GM23338 (cell line): ENCODE data around the gene SND1. TPM values are rescaled to one million over a fixed set of nuclear protein-coding genes. Genes with fewer than 3 reads are reported as not detected.

ENCODE experiments used
- ATAC-seq: fragments of 200-7000 bp; cut with Tn5 transposase; 3 replicates; pipeline ENCODE4 v1.9.1; 2020
- DNase-seq: peaks from one replicate; pipeline ENCODE4 v3.0.0-alpha.2; 2015; ENCODE audit warnings: low spot score
- H2AFZ ChIP-seq: fragments of 200-600 bp; sonication (generic); 2 replicates; pipeline ENCODE4 v1.8.0; 2016; ENCODE audit warnings: antibody characterized with exemption, mild to moderate bottlenecking, moderate library complexity
- H3F3A ChIP-seq: fragments of 200-600 bp; sonication (generic); replicated peaks from 2 replicates; pipeline ENCODE4 v1.8.0; 2017; ENCODE audit warnings: antibody characterized with exemption, mixed run types, low read depth
- H3K27ac ChIP-seq: fragments of 200-600 bp; sonication (generic); 2 replicates; pipeline ENCODE4 v1.6.1; 2016; ENCODE audit warnings: low read depth
- H3K27me3 ChIP-seq: fragments of 200-600 bp; sonication (generic); 2 replicates; pipeline ENCODE4 v1.8.0; 2016; ENCODE audit warnings: mild to moderate bottlenecking, mixed run types, moderate library complexity; ENCODE audit not compliant: insufficient read depth
- H3K36me3 ChIP-seq: fragments of 200-600 bp; sonication (generic); 2 replicates; pipeline ENCODE4 v1.8.0; 2016; ENCODE audit warnings: mild to moderate bottlenecking; ENCODE audit not compliant: insufficient read depth
- H3K4me1 ChIP-seq: fragments of 200-600 bp; sonication (generic); 2 replicates; pipeline ENCODE4 v1.8.0; 2016; ENCODE audit warnings: mild to moderate bottlenecking, moderate library complexity; ENCODE audit not compliant: insufficient read depth
- H3K4me2 ChIP-seq: fragments of 200-600 bp; sonication (generic); 2 replicates; pipeline ENCODE4 v1.7.1; 2017; ENCODE audit warnings: mixed run types
- H3K4me3 ChIP-seq: fragments of 200-600 bp; sonication (generic); 2 replicates; pipeline ENCODE4 v1.6.1; 2016; ENCODE audit warnings: mixed run types
- H3K79me2 ChIP-seq: fragments of 200-600 bp; sonication (generic); replicated peaks from 2 replicates; pipeline ENCODE4 v1.8.0; 2017; ENCODE audit warnings: mild to moderate bottlenecking; ENCODE audit not compliant: insufficient read depth
- H3K9me2 ChIP-seq: fragments of 200-600 bp; sonication (generic); 2 replicates; pipeline ENCODE4 v1.8.0; 2017; ENCODE audit not compliant: insufficient read depth
- H4K20me1 ChIP-seq: fragments of 200-600 bp; sonication (generic); replicated peaks from 2 replicates; pipeline ENCODE4 v1.8.0; 2017; ENCODE audit warnings: mild to moderate bottlenecking; ENCODE audit not compliant: insufficient read depth
- H3K27ac Mint-ChIP-seq: 2 replicates; pipeline ENCODE4 v1.8.0; 2020; ENCODE audit warnings: inconsistent platforms, mild to moderate bottlenecking, moderate library complexity, mixed read lengths
- H3K27me3 Mint-ChIP-seq: 3 replicates; pipeline ENCODE4 v1.8.0; 2022; ENCODE audit warnings: low read depth, mild to moderate bottlenecking, moderate library complexity, mixed read lengths, inconsistent platforms; ENCODE audit not compliant: insufficient read depth, poor library complexity
- H3K36me3 Mint-ChIP-seq: 3 replicates; pipeline ENCODE4 v1.8.0; 2021; ENCODE audit warnings: low read depth, mild to moderate bottlenecking, inconsistent platforms, moderate library complexity, mixed read lengths
- H3K4me1 Mint-ChIP-seq: 3 replicates; pipeline ENCODE4 v1.8.0; 2020; ENCODE audit warnings: mild to moderate bottlenecking, inconsistent platforms, mixed read lengths
- H3K4me3 Mint-ChIP-seq: 3 replicates; pipeline ENCODE4 v1.8.0; 2021; ENCODE audit warnings: moderate library complexity, mild to moderate bottlenecking, inconsistent platforms, mixed read lengths
- H3K9me3 Mint-ChIP-seq: 3 replicates; pipeline ENCODE4 v1.8.0; 2020; ENCODE audit warnings: moderate library complexity, mild to moderate bottlenecking, inconsistent platforms, mixed read lengths
- CREB1 ChIP-seq: fragments of 250-450 bp; sonication (Bioruptor Pico); IDR thresholded peaks from 2 replicates; pipeline ENCODE4 v1.5.0; 2020; ENCODE audit warnings: low read depth, mild to moderate bottlenecking, moderate library complexity
- EZH2 ChIP-seq: fragments of 200-600 bp; sonication (generic); IDR thresholded peaks from one replicate; pipeline ENCODE4 v1.8.0; 2017; ENCODE audit warnings: antibody characterized with exemption, mild to moderate bottlenecking, low read depth; ENCODE audit not compliant: unreplicated experiment
- EZH2phosphoT487 ChIP-seq: fragments of 200-600 bp; sonication (generic); IDR thresholded peaks from one replicate; pipeline ENCODE4 v1.8.1; 2018; ENCODE audit warnings: antibody characterized with exemption; ENCODE audit not compliant: unreplicated experiment
- JUNB ChIP-seq: IDR thresholded peaks from one replicate; pipeline ENCODE4 v1.6.1; 2016; ENCODE audit warnings: antibody characterized with exemption; ENCODE audit not compliant: unreplicated experiment
- NANOG ChIP-seq: IDR thresholded peaks from 2 replicates; pipeline ENCODE4 v1.6.1; 2016; ENCODE audit warnings: antibody characterized with exemption, borderline replicate concordance
- POLR2AphosphoS5 ChIP-seq: IDR thresholded peaks from 2 replicates; pipeline ENCODE4 v1.6.1; 2016; ENCODE audit warnings: antibody characterized with exemption, low read depth
- STAT1 ChIP-seq: IDR thresholded peaks from one replicate; pipeline ENCODE4 v1.6.1; 2016; ENCODE audit warnings: antibody characterized with exemption; ENCODE audit not compliant: unreplicated experiment
- ZNF114 ChIP-seq: fragments of 250-450 bp; sonication (Bioruptor Pico); IDR thresholded peaks from 2 replicates; pipeline ENCODE4 v1.5.0; 2020; ENCODE audit warnings: mild to moderate bottlenecking, moderate library complexity
- polyA plus RNA-seq: library from polyadenylated mRNA; unstranded; fragments of >200 nt; fragmentation: Nextera tagmentation; extraction: Ambion mirVana; gene quantifications from 2 replicates; pipeline ENCODE4 v1.2.1, GENCODE V29; 2016
- total RNA-seq: library from RNA; depleted of rRNA; stranded (reverse); fragments of >200 nt; shearing (Covaris generic); gene quantifications from 2 replicates; pipeline ENCODE4 v1.2.3, GENCODE V29; 2014
- TF ChIP-seq, protein P1 (sequence below): IDR thresholded peaks from 2 replicates; pipeline ENCODE4 v1.6.1; 2016; ENCODE audit warnings: antibody characterized with exemption
- TF ChIP-seq, protein P2 (sequence below): fragments of 250-450 bp; sonication (Bioruptor Pico); IDR thresholded peaks from 2 replicates; pipeline ENCODE4 v1.5.0; 2020; ENCODE audit warnings: mild to moderate bottlenecking, moderate library complexity
- TF ChIP-seq, protein P3 (sequence below): IDR thresholded peaks from one replicate; pipeline ENCODE4 v1.6.1; 2018; ENCODE audit warnings: antibody characterized with exemption; ENCODE audit not compliant: unreplicated experiment
- TF ChIP-seq, protein P4 (sequence below), 2 experiments: fragments of 200-600 bp in 1 of 2; sonication (generic) in 1 of 2; conservative IDR thresholded peaks; 2 replicates each; pipeline versions ENCODE4 v1.5.1 to v1.6.1; 2016 to 2017; ENCODE audit warnings: antibody characterized with exemption in 2 of 2, low read depth in 2 of 2, mild to moderate bottlenecking in 2 of 2, moderate library complexity in 1 of 2

The SND1 gene
- total and polyA plus RNA-seq, 2 experiments from 2014 or later = 107 to 254 TPM

DNA sequence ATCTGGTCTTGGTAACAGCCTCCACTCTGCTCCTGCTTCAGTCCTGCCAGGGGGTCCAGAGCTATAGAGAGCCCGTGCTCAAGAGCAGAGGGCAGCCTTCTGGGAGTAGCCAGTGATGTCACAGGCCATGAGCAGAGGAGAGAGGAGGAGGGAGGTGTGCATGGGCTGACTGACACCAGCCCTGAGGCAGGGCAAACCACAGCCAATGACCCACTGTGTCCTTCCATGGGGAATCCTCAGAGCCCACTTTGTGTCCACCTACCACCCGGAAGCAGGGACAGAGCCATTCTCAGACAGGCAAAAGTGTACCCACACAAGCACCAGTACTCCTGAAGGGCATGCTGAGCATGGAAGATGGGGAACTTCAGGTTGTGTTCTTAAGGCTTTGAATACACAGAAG lies 34.0 kb upstream of the SND1 start, which contains the start of gene PAX4 (continued):
- no peak for TF ChIP-seq JUNB
- TF ChIP-seq, protein P1, sequence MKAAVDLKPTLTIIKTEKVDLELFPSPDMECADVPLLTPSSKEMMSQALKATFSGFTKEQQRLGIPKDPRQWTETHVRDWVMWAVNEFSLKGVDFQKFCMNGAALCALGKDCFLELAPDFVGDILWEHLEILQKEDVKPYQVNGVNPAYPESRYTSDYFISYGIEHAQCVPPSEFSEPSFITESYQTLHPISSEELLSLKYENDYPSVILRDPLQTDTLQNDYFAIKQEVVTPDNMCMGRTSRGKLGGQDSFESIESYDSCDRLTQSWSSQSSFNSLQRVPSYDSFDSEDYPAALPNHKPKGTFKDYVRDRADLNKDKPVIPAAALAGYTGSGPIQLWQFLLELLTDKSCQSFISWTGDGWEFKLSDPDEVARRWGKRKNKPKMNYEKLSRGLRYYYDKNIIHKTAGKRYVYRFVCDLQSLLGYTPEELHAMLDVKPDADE = no peak

DNA sequence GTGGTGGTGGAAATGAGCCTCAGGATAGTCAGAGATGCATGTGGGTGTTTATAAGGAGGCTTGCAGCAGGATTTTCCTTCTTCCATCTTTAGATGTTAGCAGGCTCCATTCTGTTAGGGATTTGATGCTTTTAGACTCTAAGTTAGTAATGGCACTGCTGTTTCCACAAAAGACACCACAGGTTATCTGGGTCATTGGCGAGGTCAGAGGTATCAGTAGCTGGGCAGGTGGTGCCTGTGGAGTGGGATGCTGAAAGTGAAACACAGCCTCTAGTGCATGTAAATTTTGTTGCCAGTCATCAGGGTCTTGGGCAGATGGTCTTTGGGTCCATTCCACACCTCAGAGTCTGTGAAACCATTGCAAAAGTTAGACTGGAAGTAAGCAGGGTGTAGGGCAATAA lies 33.2 kb upstream of the SND1 start:
- no peaks in the 10 kb centered on the region for H3F3A ChIP-seq
- H3K4me2 ChIP-seq = no peak overlapping the region
- no peak for ATAC-seq
- H3K79me2 ChIP-seq = no peaks in the 10 kb centered on the region
- H3K9me2 ChIP-seq = 0 out of 2 replicates have a peak, but pooled peaks cover 4% of the 10 kb centered on the region
- no peak overlapping the region for H2AFZ ChIP-seq
- H3K36me3 Mint-ChIP-seq = no peaks in the 10 kb centered on the region
- H3K36me3 ChIP-seq = no peaks in the 10 kb centered on the region
- H3K27ac ChIP-seq = no peak overlapping the region
- no peak overlapping the region; the same call in 2 of the 3 replicates for H3K4me3 Mint-ChIP-seq
- H3K27me3 ChIP-seq = peaks cover 65% of the 10 kb centered on the region
- H3K4me1 ChIP-seq = no peaks in the 10 kb centered on the region; the same call in 1 of the 2 replicates
- peaks cover 17% of the 10 kb centered on the region for H3K4me1 Mint-ChIP-seq
- no peaks in the 10 kb centered on the region for H3K9me3 Mint-ChIP-seq
- TF ChIP-seq POLR2AphosphoS5 = no peak
- TF ChIP-seq, protein P2, sequence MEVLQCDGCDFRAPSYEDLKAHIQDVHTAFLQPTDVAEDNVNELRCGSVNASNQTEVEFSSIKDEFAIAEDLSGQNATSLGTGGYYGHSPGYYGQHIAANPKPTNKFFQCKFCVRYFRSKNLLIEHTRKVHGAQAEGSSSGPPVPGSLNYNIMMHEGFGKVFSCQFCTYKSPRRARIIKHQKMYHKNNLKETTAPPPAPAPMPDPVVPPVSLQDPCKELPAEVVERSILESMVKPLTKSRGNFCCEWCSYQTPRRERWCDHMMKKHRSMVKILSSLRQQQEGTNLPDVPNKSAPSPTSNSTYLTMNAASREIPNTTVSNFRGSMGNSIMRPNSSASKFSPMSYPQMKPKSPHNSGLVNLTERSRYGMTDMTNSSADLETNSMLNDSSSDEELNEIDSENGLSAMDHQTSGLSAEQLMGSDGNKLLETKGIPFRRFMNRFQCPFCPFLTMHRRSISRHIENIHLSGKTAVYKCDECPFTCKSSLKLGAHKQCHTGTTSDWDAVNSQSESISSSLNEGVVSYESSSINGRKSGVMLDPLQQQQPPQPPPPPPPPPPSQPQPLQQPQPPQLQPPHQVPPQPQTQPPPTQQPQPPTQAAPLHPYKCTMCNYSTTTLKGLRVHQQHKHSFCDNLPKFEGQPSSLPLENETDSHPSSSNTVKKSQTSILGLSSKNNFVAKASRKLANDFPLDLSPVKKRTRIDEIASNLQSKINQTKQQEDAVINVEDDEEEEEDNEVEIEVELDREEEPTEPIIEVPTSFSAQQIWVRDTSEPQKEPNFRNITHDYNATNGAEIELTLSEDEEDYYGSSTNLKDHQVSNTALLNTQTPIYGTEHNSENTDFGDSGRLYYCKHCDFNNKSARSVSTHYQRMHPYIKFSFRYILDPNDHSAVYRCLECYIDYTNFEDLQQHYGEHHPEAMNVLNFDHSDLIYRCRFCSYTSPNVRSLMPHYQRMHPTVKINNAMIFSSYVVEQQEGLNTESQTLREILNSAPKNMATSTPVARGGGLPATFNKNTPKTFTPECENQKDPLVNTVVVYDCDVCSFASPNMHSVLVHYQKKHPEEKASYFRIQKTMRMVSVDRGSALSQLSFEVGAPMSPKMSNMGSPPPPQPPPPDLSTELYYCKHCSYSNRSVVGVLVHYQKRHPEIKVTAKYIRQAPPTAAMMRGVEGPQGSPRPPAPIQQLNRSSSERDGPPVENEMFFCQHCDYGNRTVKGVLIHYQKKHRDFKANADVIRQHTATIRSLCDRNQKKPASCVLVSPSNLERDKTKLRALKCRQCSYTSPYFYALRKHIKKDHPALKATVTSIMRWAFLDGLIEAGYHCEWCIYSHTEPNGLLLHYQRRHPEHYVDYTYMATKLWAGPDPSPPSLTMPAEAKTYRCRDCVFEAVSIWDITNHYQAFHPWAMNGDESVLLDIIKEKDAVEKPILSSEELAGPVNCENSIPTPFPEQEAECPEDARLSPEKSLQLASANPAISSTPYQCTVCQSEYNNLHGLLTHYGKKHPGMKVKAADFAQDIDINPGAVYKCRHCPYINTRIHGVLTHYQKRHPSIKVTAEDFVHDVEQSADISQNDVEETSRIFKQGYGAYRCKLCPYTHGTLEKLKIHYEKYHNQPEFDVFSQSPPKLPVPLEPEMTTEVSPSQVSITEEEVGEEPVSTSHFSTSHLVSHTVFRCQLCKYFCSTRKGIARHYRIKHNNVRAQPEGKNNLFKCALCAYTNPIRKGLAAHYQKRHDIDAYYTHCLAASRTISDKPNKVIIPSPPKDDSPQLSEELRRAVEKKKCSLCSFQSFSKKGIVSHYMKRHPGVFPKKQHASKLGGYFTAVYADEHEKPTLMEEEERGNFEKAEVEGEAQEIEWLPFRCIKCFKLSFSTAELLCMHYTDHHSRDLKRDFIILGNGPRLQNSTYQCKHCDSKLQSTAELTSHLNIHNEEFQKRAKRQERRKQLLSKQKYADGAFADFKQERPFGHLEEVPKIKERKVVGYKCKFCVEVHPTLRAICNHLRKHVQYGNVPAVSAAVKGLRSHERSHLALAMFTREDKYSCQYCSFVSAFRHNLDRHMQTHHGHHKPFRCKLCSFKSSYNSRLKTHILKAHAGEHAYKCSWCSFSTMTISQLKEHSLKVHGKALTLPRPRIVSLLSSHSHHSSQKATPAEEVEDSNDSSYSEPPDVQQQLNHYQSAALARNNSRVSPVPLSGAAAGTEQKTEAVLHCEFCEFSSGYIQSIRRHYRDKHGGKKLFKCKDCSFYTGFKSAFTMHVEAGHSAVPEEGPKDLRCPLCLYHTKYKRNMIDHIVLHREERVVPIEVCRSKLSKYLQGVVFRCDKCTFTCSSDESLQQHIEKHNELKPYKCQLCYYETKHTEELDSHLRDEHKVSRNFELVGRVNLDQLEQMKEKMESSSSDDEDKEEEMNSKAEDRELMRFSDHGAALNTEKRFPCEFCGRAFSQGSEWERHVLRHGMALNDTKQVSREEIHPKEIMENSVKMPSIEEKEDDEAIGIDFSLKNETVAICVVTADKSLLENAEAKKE = no peak
- no peak for TF ChIP-seq EZH2phosphoT487
- TF ChIP-seq, protein P3, sequence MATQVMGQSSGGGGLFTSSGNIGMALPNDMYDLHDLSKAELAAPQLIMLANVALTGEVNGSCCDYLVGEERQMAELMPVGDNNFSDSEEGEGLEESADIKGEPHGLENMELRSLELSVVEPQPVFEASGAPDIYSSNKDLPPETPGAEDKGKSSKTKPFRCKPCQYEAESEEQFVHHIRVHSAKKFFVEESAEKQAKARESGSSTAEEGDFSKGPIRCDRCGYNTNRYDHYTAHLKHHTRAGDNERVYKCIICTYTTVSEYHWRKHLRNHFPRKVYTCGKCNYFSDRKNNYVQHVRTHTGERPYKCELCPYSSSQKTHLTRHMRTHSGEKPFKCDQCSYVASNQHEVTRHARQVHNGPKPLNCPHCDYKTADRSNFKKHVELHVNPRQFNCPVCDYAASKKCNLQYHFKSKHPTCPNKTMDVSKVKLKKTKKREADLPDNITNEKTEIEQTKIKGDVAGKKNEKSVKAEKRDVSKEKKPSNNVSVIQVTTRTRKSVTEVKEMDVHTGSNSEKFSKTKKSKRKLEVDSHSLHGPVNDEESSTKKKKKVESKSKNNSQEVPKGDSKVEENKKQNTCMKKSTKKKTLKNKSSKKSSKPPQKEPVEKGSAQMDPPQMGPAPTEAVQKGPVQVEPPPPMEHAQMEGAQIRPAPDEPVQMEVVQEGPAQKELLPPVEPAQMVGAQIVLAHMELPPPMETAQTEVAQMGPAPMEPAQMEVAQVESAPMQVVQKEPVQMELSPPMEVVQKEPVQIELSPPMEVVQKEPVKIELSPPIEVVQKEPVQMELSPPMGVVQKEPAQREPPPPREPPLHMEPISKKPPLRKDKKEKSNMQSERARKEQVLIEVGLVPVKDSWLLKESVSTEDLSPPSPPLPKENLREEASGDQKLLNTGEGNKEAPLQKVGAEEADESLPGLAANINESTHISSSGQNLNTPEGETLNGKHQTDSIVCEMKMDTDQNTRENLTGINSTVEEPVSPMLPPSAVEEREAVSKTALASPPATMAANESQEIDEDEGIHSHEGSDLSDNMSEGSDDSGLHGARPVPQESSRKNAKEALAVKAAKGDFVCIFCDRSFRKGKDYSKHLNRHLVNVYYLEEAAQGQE = no peak
- TF ChIP-seq, protein P1 = no peak
- no peak for TF ChIP-seq NANOG
- TF ChIP-seq CREB1 (CRISPR knock-in tag) = no peak
- TF ChIP-seq, protein P4, sequence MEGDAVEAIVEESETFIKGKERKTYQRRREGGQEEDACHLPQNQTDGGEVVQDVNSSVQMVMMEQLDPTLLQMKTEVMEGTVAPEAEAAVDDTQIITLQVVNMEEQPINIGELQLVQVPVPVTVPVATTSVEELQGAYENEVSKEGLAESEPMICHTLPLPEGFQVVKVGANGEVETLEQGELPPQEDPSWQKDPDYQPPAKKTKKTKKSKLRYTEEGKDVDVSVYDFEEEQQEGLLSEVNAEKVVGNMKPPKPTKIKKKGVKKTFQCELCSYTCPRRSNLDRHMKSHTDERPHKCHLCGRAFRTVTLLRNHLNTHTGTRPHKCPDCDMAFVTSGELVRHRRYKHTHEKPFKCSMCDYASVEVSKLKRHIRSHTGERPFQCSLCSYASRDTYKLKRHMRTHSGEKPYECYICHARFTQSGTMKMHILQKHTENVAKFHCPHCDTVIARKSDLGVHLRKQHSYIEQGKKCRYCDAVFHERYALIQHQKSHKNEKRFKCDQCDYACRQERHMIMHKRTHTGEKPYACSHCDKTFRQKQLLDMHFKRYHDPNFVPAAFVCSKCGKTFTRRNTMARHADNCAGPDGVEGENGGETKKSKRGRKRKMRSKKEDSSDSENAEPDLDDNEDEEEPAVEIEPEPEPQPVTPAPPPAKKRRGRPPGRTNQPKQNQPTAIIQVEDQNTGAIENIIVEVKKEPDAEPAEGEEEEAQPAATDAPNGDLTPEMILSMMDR (conservative IDR thresholded peaks at IDR 0.05; ENCODE audit: low read depth in 2 of 2) = no peak
- no peak for TF ChIP-seq STAT1
- TF ChIP-seq EZH2 = no peak
- no peak for TF ChIP-seq ZNF114 (CRISPR knock-in tag)
- peaks cover 43% of the 10 kb centered on the region for H3K27me3 Mint-ChIP-seq
- no peak overlapping the region for H3K27ac Mint-ChIP-seq
- DNase-seq = no peak
- H4K20me1 ChIP-seq = no peaks in the 10 kb centered on the region
- H3K4me3 ChIP-seq = no peak overlapping the region
